PC-3 (cell line): ENCODE data around the gene PNMA6A. TPM values are rescaled to one million over a fixed set of nuclear protein-coding genes. Genes with fewer than 3 reads are reported as not detected.
A peak's percentile ranks its signal among the peaks of the same experiment; 100 is the strongest.

Experiments
- ATAC-seq: fragments of 200-7000 bp; cut with Tn5 transposase; 2 replicates; pipeline ENCODE4 v1.9.1; 2020; ENCODE audit warnings: mild to moderate bottlenecking, moderate library complexity
- BruUV-seq: library from RNA; stranded (reverse); fragments of 400-500 nt; replicated peaks from 2 replicates; lab custom pipeline; 2021; lab: Mats Ljungman, UMichigan
- CTCF ChIA-PET: fragments of 300-600 bp; sonication (Branson Sonifier 250); formaldehyde crosslinking; loops from one replicate; lab custom pipeline; 2022; ENCODE audit warnings: antibody characterized with exemption; lab: Charles Lee
- POLR2A ChIA-PET: fragments of 300-600 bp; sonication (Branson Sonifier 250); formaldehyde crosslinking; loops from one replicate; lab custom pipeline; 2022; ENCODE audit warnings: antibody characterized with exemption; ENCODE audit not compliant: unreplicated experiment; lab: Charles Lee
- DNase-seq: peaks from one replicate; pipeline ENCODE4 v3.0.0-alpha.2; 2015
- H2AFZ ChIP-seq: fragments of 300-600 bp; sonication (generic); 2 replicates; pipeline ENCODE4 v1.6.0; 2016; ENCODE audit warnings: antibody characterized with exemption, low read length
- H3F3A ChIP-seq: fragments of 300-600 bp; sonication (generic); one replicate; pipeline ENCODE4 v1.6.0; 2017; ENCODE audit warnings: antibody characterized with exemption, low read length, control low read depth, mild to moderate bottlenecking; ENCODE audit not compliant: unreplicated experiment
- H3K27ac ChIP-seq: fragments of 300-600 bp; sonication (generic); 2 replicates; pipeline ENCODE4 v1.5.1; 2016; ENCODE audit warnings: mild to moderate bottlenecking, low read length
- H3K27me3 ChIP-seq: fragments of 300-600 bp; sonication (generic); 2 replicates; pipeline ENCODE4 v1.6.1; 2016; ENCODE audit warnings: low read length, mixed read lengths
- H3K36me3 ChIP-seq: fragments of 300-600 bp; sonication (generic); 2 replicates; pipeline ENCODE4 v1.6.1; 2016; ENCODE audit warnings: low read depth, mixed run types, low read length, mixed read lengths
- H3K4me1 ChIP-seq: fragments of 300-600 bp; sonication (generic); 2 replicates; pipeline ENCODE4 v1.5.1; 2016; ENCODE audit warnings: low read length; ENCODE audit not compliant: insufficient read depth
- H3K4me2 ChIP-seq: fragments of 300-600 bp; sonication (generic); 2 replicates; pipeline ENCODE4 v1.6.0; 2016; ENCODE audit warnings: low read length
- H3K4me3 ChIP-seq: fragments of 300-600 bp; sonication (generic); 2 replicates; pipeline ENCODE4 v1.5.1; 2016; ENCODE audit warnings: mild to moderate bottlenecking, low read length, mixed read lengths
- H3K79me2 ChIP-seq: fragments of 300-600 bp; sonication (generic); 2 replicates; pipeline ENCODE4 v1.6.1; 2017; ENCODE audit warnings: low read length, mixed read lengths
- H3K9ac ChIP-seq: fragments of 300-600 bp; sonication (generic); 2 replicates; pipeline ENCODE4 v1.6.0; 2016; ENCODE audit warnings: mild to moderate bottlenecking, low read length
- H3K9me2 ChIP-seq: fragments of 300-600 bp; sonication (generic); replicated peaks from 2 replicates; pipeline ENCODE4 v1.6.1; 2016; ENCODE audit warnings: mixed run types, low read length, mixed read lengths
- H3K9me3 ChIP-seq: fragments of 300-600 bp; sonication (generic); 2 replicates; pipeline ENCODE4 v1.6.1; 2016; ENCODE audit warnings: low read length, mixed read lengths
- H4K20me1 ChIP-seq: fragments of 300-600 bp; sonication (generic); 2 replicates; pipeline ENCODE4 v1.6.1; 2016; ENCODE audit warnings: low read length, mixed read lengths
- EZH2 ChIP-seq: fragments of 300-600 bp; sonication (generic); IDR thresholded peaks from one replicate; pipeline ENCODE4 v1.6.1; 2017; ENCODE audit warnings: antibody characterized with exemption, mild to moderate bottlenecking, low read length; ENCODE audit not compliant: unreplicated experiment
- EZH2phosphoT487 ChIP-seq: fragments of 300-600 bp; sonication (generic); IDR thresholded peaks from 2 replicates; pipeline ENCODE4 v1.6.1; 2018; ENCODE audit warnings: mild to moderate bottlenecking, antibody characterized with exemption, low read length, borderline replicate concordance
- intact Hi-C: fragments of 100-400 bp; cut with micrococcal nuclease; formaldehyde crosslinking; loops from 2 replicates; pipeline ENCODE4 v1.9.0; 2023
- total RNA-seq: library from RNA; depleted of rRNA; stranded (reverse); fragments of >200 nt; gene quantifications from 2 replicates; pipeline ENCODE4 v1.2.3, GENCODE V29; 2014
- TF ChIP-seq, protein P1 (sequence below): fragments of 300-600 bp; sonication (generic); conservative IDR thresholded peaks from 2 replicates; pipeline ENCODE4 v1.5.1; 2017; ENCODE audit warnings: antibody characterized with exemption, low read depth, mild to moderate bottlenecking, low read length

PNMA6A gene
- total RNA-seq, 1 experiment from 2014 or later, result not detected

DNA sequence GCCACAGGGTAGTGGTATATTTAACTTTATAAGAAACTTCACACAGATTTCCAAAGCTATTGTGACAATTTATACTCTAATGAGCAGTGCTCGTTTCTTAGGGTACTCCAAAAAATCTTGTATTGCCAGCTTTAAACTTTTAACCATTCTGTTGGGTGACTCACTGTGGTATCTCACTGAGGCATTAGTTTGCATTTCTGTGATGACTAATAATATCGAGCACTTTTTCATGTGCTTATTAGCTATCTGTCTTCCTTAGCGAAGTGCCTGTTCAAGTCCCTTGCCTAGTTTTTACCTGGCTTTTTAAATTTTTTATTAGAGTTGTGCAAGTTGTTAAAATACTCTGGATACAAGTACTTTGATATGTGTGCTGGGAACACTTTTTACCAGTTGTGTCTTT lies 10.5 kb upstream of the PNMA6A start:
- CTCF ChIA-PET, result interaction anchor here (0.6 kb wide), 1 partner anchor 408 kb away, joined by 4 read pairs; no protein-coding TSS in a partner anchor
- ATAC-seq, result peak; percentile 89
- H3K27me3 ChIP-seq, result peaks cover 11% of the 10 kb centered on the region

GRCh38 chrX:153063315-153063714 lies 8.9 kb upstream of the PNMA6A start:
- no peaks in the 10 kb centered on the region for H4K20me1 ChIP-seq
- H3K9me2 ChIP-seq, result no peaks in the 10 kb centered on the region
- H3K27me3 ChIP-seq, result no peaks in the 10 kb centered on the region
- H2AFZ ChIP-seq, result no peak overlapping the region
- H3K9me3 ChIP-seq, result no peaks in the 10 kb centered on the region
- no peak for ATAC-seq
- H3F3A ChIP-seq, result no peaks in the 10 kb centered on the region
- no peak overlapping the region for H3K4me2 ChIP-seq
- no peak overlapping the region for H3K27ac ChIP-seq
- no TSS peak for BruUV-seq
- H3K4me3 ChIP-seq, result no peak overlapping the region
- ChIA-PET POLR2A (no interaction called here), CTCF (no interaction called here)
- DNase-seq, result no peak
- no peaks in the 10 kb centered on the region for H3K36me3 ChIP-seq
- intact Hi-C loops, result no loop called here
- H3K79me2 ChIP-seq, result no peaks in the 10 kb centered on the region
- H3K9ac ChIP-seq, result no peak overlapping the region
- peaks cover 11% of the 10 kb centered on the region for H3K4me1 ChIP-seq
- TF ChIP-seq EZH2 (no peak), EZH2phosphoT487 (no peak)
- TF ChIP-seq, protein P1, sequence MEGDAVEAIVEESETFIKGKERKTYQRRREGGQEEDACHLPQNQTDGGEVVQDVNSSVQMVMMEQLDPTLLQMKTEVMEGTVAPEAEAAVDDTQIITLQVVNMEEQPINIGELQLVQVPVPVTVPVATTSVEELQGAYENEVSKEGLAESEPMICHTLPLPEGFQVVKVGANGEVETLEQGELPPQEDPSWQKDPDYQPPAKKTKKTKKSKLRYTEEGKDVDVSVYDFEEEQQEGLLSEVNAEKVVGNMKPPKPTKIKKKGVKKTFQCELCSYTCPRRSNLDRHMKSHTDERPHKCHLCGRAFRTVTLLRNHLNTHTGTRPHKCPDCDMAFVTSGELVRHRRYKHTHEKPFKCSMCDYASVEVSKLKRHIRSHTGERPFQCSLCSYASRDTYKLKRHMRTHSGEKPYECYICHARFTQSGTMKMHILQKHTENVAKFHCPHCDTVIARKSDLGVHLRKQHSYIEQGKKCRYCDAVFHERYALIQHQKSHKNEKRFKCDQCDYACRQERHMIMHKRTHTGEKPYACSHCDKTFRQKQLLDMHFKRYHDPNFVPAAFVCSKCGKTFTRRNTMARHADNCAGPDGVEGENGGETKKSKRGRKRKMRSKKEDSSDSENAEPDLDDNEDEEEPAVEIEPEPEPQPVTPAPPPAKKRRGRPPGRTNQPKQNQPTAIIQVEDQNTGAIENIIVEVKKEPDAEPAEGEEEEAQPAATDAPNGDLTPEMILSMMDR, result no peak

More for the DNA sequence above, 10.5 kb upstream of the PNMA6A start:
- Histone ChIP-seq H3K27ac (no peak overlapping the region), H3K9ac (no peak overlapping the region), H4K20me1 (no peaks in the 10 kb centered on the region), H2AFZ (no peak overlapping the region), H3K4me3 (no peak overlapping the region), H3K9me3 (no peaks in the 10 kb centered on the region), H3K36me3 (no peaks in the 10 kb centered on the region), H3K4me2 (peak overlapping the region; percentile 43), H3K4me1 (peaks cover 11% of the 10 kb centered on the region), H3K9me2 (no peaks in the 10 kb centered on the region), H3K79me2 (no peaks in the 10 kb centered on the region), H3F3A (no peaks in the 10 kb centered on the region)
- BruUV-seq, result no TSS peak
- peak; percentile 71 for DNase-seq
- TF ChIP-seq EZH2 (no peak), EZH2phosphoT487 (no peak)
- TF ChIP-seq, protein P1, result no peak
- POLR2A ChIA-PET, result no interaction called here
- intact Hi-C loops, result no loop called here

DNA sequence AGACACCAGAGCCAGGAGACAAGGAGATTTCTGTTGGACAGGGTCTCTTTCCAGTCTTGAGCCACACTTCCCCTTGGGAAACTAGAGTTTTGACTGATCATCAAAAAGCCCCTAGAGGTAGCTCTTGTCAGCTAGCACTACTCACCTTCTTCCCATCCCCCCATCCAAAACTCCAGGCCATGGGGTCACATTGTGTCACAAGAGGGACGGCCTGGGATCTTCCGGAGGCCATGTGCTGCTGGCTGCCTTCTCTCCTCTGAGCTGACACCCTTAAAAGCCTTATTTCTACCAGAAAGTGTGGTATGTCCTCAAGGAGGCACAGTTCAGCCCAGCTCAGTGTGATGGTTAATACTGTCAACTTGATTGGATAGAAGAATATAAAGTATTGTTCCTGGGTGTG lies 8.2 kb upstream of the PNMA6A start:
- H3K79me2 ChIP-seq, result no peaks in the 10 kb centered on the region
- no peaks in the 10 kb centered on the region for H3K9me3 ChIP-seq
- no peak overlapping the region for H2AFZ ChIP-seq
- H3K9me2 ChIP-seq, result no peaks in the 10 kb centered on the region
- no peaks in the 10 kb centered on the region for H3F3A ChIP-seq
- H3K36me3 ChIP-seq, result no peaks in the 10 kb centered on the region
- H3K4me2 ChIP-seq, result no peak overlapping the region
- POLR2A ChIA-PET, result no interaction called here
- H3K9ac ChIP-seq, result no peak overlapping the region
- no peak overlapping the region for H3K4me3 ChIP-seq
- ATAC-seq (no peak), DNase-seq (no peak)
- TF ChIP-seq EZH2 (no peak), EZH2phosphoT487 (no peak)
- TF ChIP-seq, protein P1, result no peak
- CTCF ChIA-PET, result no interaction called here
- BruUV-seq, result no TSS peak
- peaks cover 11% of the 10 kb centered on the region for H3K4me1 ChIP-seq
- intact Hi-C loops, result no loop called here
- H4K20me1 ChIP-seq, result no peaks in the 10 kb centered on the region
- H3K27ac ChIP-seq, result no peak overlapping the region
- H3K27me3 ChIP-seq, result no peaks in the 10 kb centered on the region
